HepG2 (cell line): ENCODE data around the gene DNAJA3. TPM values are rescaled to one million over a fixed set of nuclear protein-coding genes. Genes with fewer than 3 reads are reported as not detected.
A peak's percentile ranks its signal among the peaks of the same experiment; 100 is the strongest.

Source experiments
- KDM2A ChIP-seq: sonication (generic); formaldehyde crosslinking; IDR thresholded peaks from 2 replicates; pipeline ENCODE4 v1.4.0; 2020; ENCODE audit warnings: low read depth, missing genetic modification reagents, borderline replicate concordance
- KLF9 ChIP-seq: IDR thresholded peaks from 2 replicates; pipeline ENCODE4 v1.6.1; 2016; ENCODE audit warnings: low read depth
- PCBP2 ChIP-seq: fragments of 200-400 bp; formaldehyde crosslinking; optimal IDR thresholded peaks from 2 replicates; pipeline ENCODE3; 2018; ENCODE audit warnings: low read length, low read depth; ENCODE audit not compliant: poor library complexity, severe bottlenecking
- SKIL ChIP-seq: sonication (generic); formaldehyde crosslinking; IDR thresholded peaks from 2 replicates; pipeline ENCODE4 v1.8.0; 2022; ENCODE audit warnings: missing genetic modification reagents, mild to moderate bottlenecking, moderate library complexity, borderline replicate concordance
- SMYD3 ChIP-seq: sonication (generic); formaldehyde crosslinking; IDR thresholded peaks from 2 replicates; pipeline ENCODE4 v1.8.1; 2023; ENCODE audit warnings: mild to moderate bottlenecking, missing genetic modification reagents
- TSC22D2 ChIP-seq: sonication (generic); formaldehyde crosslinking; IDR thresholded peaks from 2 replicates; pipeline ENCODE4 v1.5.1; 2020; ENCODE audit warnings: missing genetic modification reagents, mild to moderate bottlenecking, borderline replicate concordance
- ZNF264 ChIP-seq: sonication (generic); formaldehyde crosslinking; IDR thresholded peaks from 2 replicates; pipeline ENCODE4 v1.4.0; 2020; ENCODE audit warnings: missing genetic modification reagents
- ZNF329 ChIP-seq: sonication (generic); formaldehyde crosslinking; IDR thresholded peaks from 2 replicates; pipeline ENCODE4 v1.9.0; 2021; ENCODE audit warnings: low read depth, mild to moderate bottlenecking, missing genetic modification reagents
- ZNF558 ChIP-seq: sonication (generic); formaldehyde crosslinking; IDR thresholded peaks from 2 replicates; pipeline ENCODE4 v1.9.0; 2022; ENCODE audit warnings: mild to moderate bottlenecking, missing genetic modification reagents, borderline replicate concordance
- polyA plus RNA-seq, 8 experiments: library from polyadenylated mRNA; depleted of rRNA in 3 of 8; stranded (reverse) in 7 of 8; unstranded in 1 of 8; fragments of >200 nt; fragmentation: Illumina TruSeq in 4 of 8; extraction: Trizol in 4 of 8; gene quantifications; 2 replicates each; pipeline versions ENCODE4 v1.2.1 to v1.2.3, GENCODE V29; 2011 to 2016; ENCODE audit warnings: low read depth in 4 of 8, missing spikeins in 1 of 8, mixed read lengths in 1 of 8; ENCODE audit not compliant: insufficient read depth in 1 of 8
- total RNA-seq, 5 experiments: library from RNA; depleted of rRNA; stranded (reverse); fragments of >200 nt; fragmentation: Illumina TruSeq; extraction: Trizol; gene quantifications; 2 replicates each; pipeline ENCODE4 v1.2.3, GENCODE V29; 2016; ENCODE audit warnings: low read depth in 1 of 5
- TF ChIP-seq, protein P1 (sequence below), 2 experiments: sonication (generic) in 1 of 2; formaldehyde crosslinking in 1 of 2; IDR thresholded peaks; 2 replicates each; pipeline versions ENCODE4 v1.5.1 to v1.6.1; 2011 to 2020; ENCODE audit warnings: borderline replicate concordance in 1 of 2, low read depth in 1 of 2, low read length in 1 of 2, mild to moderate bottlenecking in 1 of 2, missing genetic modification reagents in 1 of 2, moderate library complexity in 1 of 2
- TF ChIP-seq, protein P2 (sequence below): sonication (generic); formaldehyde crosslinking; IDR thresholded peaks from 2 replicates; pipeline ENCODE4 v1.8.1; 2022; ENCODE audit warnings: low read depth, mild to moderate bottlenecking, missing genetic modification reagents
- TF ChIP-seq, protein P3 (sequence below): sonication (generic); formaldehyde crosslinking; IDR thresholded peaks from 2 replicates; pipeline ENCODE4 v1.4.0; 2020; ENCODE audit warnings: mild to moderate bottlenecking, missing genetic modification reagents
- TF ChIP-seq, protein P4 (sequence below): sonication (generic); formaldehyde crosslinking; IDR thresholded peaks from 2 replicates; pipeline ENCODE4; 2020; ENCODE audit warnings: missing genetic modification reagents, mild to moderate bottlenecking, borderline replicate concordance
- TF ChIP-seq, protein P5 (sequence below): sonication (generic); formaldehyde crosslinking; IDR thresholded peaks from 2 replicates; pipeline ENCODE4 v1.4.0; 2020; ENCODE audit warnings: missing genetic modification reagents

The DNAJA3 gene
- total and polyA plus RNA-seq, 2 of the 13 experiments (the other 11 are each of a cell fraction or from before 2014, with no cell fraction given), result 77.0 to 83.3 TPM

DNA sequence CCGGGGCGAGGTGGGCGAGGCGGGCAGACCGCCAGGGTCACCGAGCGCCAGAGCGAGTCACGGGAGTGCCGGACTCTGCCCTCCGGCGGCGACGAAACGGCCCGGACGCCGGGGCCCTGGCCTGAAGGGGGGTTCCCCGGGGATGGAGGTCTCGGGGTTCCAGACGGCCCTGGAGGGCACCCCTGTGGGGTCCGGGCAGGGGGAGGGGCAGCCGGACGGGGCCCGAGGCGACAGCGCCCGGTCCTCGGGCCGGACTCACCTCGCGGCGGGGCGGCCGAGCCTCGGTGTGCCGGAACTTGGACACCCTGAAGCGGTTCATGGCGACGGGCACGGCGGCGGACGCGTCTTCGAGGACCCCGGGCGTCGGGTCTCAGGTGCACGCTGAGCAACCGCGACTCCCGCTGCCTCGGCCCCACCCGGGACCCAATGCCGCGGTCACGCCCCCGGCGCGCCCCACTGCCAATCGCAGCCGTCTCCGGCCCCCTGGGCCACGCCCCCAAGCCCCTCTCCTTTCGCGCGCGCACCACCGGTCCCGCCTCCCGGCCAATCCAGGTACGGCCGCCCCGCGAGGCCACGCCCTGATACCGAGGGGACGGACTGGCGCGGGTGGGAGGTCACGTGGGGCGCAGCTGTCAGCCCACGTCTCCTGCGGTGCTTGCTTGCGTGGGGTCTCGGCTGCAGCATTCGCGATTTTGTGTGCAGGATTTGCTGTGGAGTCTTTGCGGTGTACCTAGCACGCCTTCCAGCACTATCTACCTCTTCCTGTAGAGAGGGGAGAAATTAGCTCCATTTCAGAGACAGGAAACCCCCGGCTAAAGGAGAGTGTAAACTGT is 9.3 kb upstream of the DNAJA3 start, which contains the start of gene CORO7 (continued):
- TF ChIP-seq, protein P1, sequence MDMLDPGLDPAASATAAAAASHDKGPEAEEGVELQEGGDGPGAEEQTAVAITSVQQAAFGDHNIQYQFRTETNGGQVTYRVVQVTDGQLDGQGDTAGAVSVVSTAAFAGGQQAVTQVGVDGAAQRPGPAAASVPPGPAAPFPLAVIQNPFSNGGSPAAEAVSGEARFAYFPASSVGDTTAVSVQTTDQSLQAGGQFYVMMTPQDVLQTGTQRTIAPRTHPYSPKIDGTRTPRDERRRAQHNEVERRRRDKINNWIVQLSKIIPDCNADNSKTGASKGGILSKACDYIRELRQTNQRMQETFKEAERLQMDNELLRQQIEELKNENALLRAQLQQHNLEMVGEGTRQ (IDR thresholded peaks at IDR 0.05; ENCODE audit: low read depth, low read length), result peak; percentile 84
- TF ChIP-seq, protein P1 (CRISPR knock-in tag; IDR thresholded peaks at IDR 0.05; ENCODE audit: borderline replicate concordance), result peak; percentile 94; the same call in 1 of the 2 replicates
- TF ChIP-seq SMYD3 (CRISPR knock-in tag) (no peak), KDM2A (CRISPR knock-in tag) (peak; percentile 66; the same call in 1 of the 2 replicates), ZNF264 (0 out of 2 replicates have a peak, but pooled peaks have one; percentile 60), TSC22D2 (CRISPR knock-in tag) (no peak), PCBP2 (no peak), KLF9 (CRISPR knock-in tag) (no peak), ZNF329 (CRISPR knock-in tag) (no peak), SKIL (no peak), ZNF558 (no peak)
- TF ChIP-seq, protein P2, sequence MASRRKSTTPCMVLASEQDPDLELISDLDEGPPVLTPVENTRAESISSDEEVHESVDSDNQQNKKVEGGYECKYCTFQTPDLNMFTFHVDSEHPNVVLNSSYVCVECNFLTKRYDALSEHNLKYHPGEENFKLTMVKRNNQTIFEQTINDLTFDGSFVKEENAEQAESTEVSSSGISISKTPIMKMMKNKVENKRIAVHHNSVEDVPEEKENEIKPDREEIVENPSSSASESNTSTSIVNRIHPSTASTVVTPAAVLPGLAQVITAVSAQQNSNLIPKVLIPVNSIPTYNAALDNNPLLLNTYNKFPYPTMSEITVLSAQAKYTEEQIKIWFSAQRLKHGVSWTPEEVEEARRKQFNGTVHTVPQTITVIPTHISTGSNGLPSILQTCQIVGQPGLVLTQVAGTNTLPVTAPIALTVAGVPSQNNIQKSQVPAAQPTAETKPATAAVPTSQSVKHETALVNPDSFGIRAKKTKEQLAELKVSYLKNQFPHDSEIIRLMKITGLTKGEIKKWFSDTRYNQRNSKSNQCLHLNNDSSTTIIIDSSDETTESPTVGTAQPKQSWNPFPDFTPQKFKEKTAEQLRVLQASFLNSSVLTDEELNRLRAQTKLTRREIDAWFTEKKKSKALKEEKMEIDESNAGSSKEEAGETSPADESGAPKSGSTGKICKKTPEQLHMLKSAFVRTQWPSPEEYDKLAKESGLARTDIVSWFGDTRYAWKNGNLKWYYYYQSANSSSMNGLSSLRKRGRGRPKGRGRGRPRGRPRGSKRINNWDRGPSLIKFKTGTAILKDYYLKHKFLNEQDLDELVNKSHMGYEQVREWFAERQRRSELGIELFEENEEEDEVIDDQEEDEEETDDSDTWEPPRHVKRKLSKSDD (CRISPR knock-in tag), result no peak
- TF ChIP-seq, protein P3, sequence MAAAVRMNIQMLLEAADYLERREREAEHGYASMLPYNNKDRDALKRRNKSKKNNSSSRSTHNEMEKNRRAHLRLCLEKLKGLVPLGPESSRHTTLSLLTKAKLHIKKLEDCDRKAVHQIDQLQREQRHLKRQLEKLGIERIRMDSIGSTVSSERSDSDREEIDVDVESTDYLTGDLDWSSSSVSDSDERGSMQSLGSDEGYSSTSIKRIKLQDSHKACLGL (CRISPR knock-in tag), result peak; percentile 67; the same call in 1 of the 2 replicates
- TF ChIP-seq, protein P4, sequence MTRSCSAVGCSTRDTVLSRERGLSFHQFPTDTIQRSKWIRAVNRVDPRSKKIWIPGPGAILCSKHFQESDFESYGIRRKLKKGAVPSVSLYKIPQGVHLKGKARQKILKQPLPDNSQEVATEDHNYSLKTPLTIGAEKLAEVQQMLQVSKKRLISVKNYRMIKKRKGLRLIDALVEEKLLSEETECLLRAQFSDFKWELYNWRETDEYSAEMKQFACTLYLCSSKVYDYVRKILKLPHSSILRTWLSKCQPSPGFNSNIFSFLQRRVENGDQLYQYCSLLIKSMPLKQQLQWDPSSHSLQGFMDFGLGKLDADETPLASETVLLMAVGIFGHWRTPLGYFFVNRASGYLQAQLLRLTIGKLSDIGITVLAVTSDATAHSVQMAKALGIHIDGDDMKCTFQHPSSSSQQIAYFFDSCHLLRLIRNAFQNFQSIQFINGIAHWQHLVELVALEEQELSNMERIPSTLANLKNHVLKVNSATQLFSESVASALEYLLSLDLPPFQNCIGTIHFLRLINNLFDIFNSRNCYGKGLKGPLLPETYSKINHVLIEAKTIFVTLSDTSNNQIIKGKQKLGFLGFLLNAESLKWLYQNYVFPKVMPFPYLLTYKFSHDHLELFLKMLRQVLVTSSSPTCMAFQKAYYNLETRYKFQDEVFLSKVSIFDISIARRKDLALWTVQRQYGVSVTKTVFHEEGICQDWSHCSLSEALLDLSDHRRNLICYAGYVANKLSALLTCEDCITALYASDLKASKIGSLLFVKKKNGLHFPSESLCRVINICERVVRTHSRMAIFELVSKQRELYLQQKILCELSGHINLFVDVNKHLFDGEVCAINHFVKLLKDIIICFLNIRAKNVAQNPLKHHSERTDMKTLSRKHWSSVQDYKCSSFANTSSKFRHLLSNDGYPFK (CRISPR knock-in tag), result no peak
- TF ChIP-seq, protein P5, sequence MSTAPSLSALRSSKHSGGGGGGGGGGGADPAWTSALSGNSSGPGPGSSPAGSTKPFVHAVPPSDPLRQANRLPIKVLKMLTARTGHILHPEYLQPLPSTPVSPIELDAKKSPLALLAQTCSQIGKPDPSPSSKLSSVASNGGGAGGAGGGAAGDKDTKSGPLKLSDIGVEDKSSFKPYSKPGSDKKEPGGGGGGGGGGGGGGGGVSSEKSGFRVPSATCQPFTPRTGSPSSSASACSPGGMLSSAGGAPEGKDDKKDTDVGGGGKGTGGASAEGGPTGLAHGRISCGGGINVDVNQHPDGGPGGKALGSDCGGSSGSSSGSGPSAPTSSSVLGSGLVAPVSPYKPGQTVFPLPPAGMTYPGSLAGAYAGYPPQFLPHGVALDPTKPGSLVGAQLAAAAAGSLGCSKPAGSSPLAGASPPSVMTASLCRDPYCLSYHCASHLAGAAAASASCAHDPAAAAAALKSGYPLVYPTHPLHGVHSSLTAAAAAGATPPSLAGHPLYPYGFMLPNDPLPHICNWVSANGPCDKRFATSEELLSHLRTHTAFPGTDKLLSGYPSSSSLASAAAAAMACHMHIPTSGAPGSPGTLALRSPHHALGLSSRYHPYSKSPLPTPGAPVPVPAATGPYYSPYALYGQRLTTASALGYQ (CRISPR knock-in tag), result no peak
